Activated T-helper 1 cell treated with anti-CD3 and anti-CD28 coated beads, Interleukin-2, amount 50 U/mL, for 16 hours (primary cell): ENCODE results near the gene WASF1.

Source experiments
- DNase-seq, 2 donors: peaks; one replicate each; pipeline ENCODE4 v3.0.0-alpha.2; 2020; ENCODE audit warnings: low read depth in 1 of 2, low spot score in 1 of 2

Gene WASF1

GRCh38 chr6:110179406-110180227, at the start of gene WASF1:
Gene WASF1 (minus strand): TSS chr6:110179670. CDS start chr6:110127601, 52,069 bp downstream.
- DNase-seq: peak; percentile 76 to 85

DNA sequence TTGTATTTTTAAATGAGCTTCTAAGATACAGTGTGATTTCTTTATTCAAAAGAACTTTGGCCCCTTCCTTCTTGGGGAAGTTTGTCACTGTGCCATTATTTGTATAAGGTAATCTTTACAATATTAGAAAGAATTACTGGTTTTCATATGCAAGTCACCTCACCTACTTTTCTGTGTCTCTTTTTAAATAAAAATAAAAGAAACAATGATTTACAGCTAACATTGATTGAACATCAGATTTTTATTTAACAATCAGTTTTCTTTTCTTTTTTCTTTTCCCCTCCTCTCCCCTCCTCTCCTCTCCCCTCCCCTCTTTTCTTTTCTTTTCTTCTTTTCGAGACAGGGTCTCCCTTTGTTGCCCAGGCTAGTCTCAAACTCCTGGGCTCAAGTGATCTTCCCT, 46.8 kb upstream of the WASF1 start:
- DNase-seq: no peak

DNA sequence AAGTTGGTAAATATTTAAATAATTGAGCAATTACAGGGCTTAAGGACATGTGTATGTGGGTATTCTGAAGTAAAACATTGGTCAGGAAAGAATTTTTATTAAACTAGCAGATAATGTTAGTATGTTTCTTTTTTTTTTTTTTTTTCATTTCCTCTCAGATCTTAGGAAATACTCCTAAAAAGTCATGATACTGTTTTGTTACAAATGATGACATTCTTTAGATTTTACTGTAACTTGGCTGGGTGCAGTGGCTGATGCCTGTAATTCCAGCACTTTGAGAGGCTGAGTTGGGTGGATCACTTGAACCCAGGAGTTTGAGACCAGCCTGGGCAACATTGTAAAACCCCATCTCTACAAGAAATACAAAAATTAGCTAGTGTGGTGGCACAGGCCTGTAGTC, 42.3 kb upstream of the WASF1 start:
- DNase-seq: no peak

DNA sequence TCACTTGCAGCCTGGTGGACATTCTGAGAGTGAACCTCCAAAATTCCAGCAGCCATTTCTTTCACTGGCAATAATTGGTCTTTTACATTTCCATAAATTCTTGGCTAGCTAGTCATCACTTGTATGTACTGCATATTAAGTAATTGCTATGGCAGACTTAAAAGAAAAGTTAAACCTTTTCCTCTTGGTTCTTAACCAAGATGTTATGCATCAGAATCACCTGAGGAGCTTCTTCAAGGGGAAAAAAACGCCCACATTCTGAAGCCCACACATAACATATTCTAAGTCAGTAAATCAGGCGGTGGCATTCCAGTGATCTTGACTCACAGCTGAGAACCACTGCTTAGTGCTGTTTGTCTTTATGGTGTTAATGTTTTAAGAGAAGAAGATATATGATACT, 37.8 kb upstream of the WASF1 start:
- DNase-seq: no peak

DNA sequence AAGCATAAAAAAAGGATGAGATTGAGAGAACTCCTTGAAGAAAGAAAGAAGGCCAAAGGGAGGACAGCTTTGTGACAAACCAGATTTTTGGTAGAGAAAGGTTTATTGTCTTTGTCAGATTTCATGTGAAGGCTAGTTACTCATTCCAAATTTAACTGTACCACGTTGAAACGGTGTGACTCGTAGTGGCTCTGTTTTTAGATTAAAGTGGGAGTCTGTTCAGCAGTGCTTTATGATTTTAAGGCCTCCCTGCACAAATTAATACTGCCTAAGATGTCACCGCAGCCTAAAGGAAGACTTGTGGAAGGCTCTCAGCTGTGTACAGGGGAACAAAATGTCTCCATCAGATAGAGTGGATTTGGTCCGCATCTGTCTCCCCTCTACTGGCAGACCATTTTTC, 36.7 kb upstream of the WASF1 start:
- no peak for DNase-seq

GRCh38 chr6:110214338-110214737, 34.9 kb upstream of the WASF1 start:
- DNase-seq: no peak

- no peak for DNase-seq
Observed at GRCh38 chr6:110211753-110212152, 32.3 kb upstream of the WASF1 start.

DNA sequence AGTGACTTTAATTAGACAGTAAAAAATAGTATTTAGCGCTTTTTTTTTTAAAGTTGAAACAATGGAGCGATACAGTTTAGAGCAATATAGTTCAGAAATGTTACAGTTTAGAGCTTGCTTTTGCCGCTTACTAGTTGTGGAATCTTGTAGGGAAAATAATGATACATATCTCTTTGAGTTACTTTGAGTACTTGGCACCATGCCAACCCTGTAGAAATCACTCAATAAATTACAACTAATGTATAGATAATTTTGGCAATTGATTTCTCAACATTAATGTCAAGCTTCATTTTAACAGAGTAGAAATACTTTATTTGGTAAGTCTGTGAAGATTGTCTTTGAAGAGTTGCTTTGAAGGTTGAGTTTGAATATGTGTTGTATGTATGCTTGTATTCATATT, 28.2 kb upstream of the WASF1 start:
- DNase-seq: no peak

DNA sequence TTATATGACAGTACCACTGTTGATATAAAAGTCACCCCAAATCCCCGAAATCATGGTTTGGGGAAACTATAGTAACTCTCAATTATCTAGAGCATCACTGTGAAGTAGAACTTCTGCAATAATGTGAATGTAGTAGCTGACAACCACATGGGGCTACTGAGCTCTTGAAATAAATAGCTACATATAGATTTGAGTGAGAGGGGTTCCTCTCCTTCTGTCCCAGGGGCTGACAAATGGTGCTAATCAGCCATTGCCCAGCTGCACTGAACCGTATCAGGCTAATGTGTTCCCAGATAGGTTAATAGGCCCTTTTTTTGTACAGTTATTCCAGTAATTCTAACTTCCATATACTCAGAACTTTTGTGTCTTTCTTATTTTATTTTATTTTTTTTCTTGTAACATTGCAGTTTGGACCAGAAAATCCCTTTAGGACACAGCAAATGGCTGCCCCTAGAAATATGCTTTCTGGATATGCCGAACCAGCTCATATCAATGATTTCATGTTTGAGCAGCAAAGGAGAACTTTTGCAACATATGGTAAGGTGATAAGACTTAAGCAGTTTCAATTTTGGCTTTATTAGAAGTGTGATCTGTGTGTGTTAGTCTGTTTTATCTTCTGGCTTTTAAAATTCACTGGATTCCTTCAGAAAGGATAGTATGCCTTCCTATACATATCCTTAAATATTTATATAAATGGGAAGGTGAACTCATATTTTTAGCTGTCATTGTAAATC, 21.8 kb upstream of the WASF1 start:
- DNase-seq: no peak

- DNase-seq: no peak
Observed at GRCh38 chr6:110198561-110198960, 19.1 kb upstream of the WASF1 start.

DNA sequence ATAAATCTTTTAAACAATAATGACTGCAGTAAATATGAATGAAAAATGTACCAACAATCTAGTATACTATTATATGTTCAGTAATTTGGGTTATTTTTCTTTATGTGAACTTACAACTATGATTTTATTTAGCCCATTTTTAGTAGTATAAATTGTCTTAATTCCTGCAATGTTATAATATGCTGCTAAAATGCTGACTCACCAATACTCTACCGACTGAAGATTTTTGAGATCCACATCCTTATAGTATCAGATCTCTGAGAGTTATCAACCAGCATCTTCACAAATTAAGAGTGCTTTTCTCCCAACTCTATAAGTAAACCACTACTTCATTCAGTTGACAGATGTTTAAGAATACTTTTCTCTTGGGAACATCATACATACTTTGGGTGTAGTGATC, 17.4 kb upstream of the WASF1 start:
- no peak for DNase-seq

GRCh38 chr6:110195639-110196038, 16.2 kb upstream of the WASF1 start:
- DNase-seq: no peak

GRCh38 chr6:110191477-110191876, 12.0 kb upstream of the WASF1 start:
- no peak for DNase-seq

- no peak for DNase-seq
Observed at GRCh38 chr6:110190726-110191125, 11.3 kb upstream of the WASF1 start.

DNA sequence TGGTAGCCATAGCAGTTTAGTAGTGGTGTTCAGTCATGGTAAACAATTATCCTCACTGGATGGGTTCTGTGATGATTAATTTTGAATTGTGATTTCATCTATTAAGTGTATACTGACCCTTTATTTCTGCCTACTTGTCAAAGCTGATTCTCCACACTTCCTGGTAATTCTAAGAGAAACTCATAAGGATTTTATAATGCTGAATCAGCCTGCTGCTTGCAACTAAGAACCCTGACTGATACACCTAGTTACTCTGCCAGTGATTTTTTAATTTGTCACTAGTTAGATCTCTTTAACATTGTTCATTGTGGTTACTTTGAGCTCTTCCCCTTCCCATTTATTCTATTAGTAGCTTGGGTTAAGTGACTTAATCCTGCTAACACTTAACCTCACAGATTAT, 9.3 kb upstream of the WASF1 start:
- DNase-seq: no peak

- no peak for DNase-seq
Observed at GRCh38 chr6:110185879-110186278, 6.4 kb upstream of the WASF1 start.

DNA sequence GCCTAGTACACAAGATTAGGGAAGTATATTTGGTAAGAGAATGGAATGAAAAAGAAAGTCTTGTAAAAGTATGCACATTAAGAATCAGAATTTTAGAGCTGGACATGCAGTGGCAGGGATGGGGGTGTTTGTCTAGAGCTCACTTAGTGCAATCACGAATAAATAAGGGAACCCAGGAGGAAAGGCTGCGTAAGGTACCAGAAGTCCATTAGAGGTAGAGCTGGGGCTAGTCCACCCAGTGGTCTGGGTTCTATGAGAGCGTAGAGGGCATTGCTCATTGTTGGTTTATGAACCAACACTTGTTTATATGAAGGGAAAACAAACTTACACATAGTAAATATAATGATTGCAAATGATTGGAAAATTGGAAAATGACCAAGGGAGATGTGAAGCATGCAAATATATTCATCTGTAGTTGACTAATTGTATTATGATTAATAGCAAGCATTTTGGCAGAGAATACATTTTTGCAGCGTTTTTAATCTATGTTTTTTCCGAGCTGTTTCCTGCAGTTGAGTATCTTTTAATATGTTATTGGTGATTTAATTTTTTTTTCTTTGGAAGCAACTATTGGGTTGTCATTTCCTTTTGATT, 3.9 kb upstream of the WASF1 start:
- DNase-seq: no peak

- DNase-seq: no peak
Observed at GRCh38 chr6:110181131-110182030, 1.9 kb upstream of the WASF1 start.

- DNase-seq: peak; percentile 29 to 35
Observed at GRCh38 chr6:110180228-110181008, 948 bp upstream of the WASF1 start, which contains the start of gene CDC40. Gene CDC40 (plus strand): TSS chr6:110180427. CDS start chr6:110180445, 18 bp downstream.
